Measurements from ENCODE around the gene OOSP3.
"Not testable (repeated sequence)": the region's sequence is repeated elsewhere in the genome, so short reads cannot be mapped to it uniquely, and the experiment has no call there.

OOSP3 gene

DNA sequence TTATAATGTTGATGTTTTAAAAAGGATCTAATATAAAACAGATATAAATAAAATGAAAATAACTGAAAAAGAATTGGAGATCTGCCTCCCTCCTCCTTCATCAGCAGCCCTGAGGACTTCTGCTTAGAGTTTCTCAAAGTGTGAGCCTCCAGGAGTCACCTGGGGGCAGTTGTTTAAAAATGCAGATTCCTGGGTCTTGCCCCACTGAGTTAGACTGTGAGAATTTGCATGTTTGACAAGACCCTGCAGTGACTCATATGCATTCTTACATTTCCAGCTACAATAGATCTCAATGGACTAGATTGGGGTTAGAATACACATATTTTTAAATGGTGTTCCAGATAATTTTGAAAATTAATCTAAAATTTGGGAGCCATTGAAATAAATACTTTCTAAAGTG lies 798 bp upstream of the OOSP3 start:
- DNase-seq, result no peak

DNA sequence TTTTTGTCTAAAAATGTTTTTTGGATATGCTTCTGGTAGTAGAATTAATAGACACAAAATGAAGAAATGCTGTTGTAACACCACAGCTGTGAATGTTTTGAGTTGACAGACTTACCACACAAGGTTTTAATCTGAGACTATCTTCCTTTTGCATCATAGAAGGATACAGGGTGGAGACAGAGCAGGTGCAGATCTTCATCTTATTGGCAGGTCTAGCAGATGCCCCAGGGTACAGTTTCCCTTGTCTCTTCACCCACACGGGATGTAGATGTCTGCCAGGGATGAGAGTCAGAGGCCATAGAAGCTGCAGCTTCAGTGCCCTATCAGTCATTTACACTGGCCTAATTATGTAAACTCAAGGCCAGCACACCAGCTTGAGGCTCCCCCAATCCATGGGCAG lies 985 bp downstream of the OOSP3 start:
- no peak for DNase-seq

GRCh38 chr11:59883597-59883996 lies 5.0 kb downstream of the OOSP3 start:
- DNase-seq, result no peak

DNA sequence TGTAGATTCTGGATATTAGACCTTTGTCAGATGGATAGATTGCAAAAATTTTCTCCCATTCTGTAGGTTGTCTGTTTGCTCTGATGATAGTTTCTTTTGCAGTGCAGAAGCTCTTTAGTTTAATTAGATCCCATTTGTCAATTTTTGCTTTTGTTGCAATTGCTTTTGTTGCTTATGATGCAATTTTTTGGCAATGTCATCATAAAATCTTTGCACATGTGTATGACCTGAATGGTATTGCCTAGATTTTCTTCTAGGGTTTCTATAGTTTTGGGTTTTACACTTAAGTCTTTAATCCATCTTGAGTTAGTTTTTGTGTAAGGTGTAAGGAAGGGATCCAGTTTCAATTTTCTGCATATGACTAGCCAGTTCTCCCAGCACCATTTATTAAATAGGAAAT lies 8.6 kb downstream of the OOSP3 start:
- not testable (repeated sequence) for DNase-seq

GRCh38 chr11:59891781-59892181 lies 13.2 kb downstream of the OOSP3 start:
- no peak for DNase-seq

DNA sequence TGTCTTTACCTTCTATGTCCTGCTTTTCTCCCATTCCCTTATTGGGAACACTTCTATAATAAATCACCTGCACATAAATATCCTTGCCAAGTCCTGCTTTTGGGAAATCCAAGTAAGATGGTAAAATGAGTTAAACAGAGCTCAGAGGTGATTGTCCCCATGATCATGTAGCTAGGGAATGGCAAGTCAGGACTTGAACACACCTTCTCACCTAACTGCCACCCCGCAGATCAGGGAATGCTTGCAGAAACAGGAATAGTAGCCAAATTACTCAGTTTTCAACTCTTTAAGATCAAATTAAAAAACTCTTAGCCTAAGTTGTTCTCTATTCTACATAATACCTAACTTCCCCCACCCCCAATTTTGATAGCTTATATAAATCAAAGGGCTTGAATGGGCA lies 16.0 kb downstream of the OOSP3 start:
- DNase-seq, result no peak

DNA sequence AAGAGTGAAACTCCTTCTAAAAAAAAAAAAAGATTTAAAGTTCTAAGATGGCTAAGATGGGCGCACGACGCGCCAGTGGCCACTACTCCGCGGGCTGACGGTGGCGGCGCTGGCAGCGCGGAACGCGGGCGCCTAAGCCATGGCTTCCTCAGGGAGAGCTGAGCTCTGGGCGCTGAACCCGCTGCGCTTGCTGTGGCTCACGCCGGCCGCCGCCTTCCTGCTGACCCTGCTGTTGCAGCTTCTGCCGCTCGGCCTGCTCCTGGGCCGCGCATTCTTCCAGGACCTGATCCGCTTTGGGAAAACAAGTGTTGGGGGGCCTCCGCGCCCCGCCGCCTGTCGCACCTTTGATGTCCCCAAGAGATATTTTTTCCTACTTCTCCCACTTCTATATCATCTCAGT lies 19.5 kb downstream of the OOSP3 start:
- DNase-seq, result no peak

DNA sequence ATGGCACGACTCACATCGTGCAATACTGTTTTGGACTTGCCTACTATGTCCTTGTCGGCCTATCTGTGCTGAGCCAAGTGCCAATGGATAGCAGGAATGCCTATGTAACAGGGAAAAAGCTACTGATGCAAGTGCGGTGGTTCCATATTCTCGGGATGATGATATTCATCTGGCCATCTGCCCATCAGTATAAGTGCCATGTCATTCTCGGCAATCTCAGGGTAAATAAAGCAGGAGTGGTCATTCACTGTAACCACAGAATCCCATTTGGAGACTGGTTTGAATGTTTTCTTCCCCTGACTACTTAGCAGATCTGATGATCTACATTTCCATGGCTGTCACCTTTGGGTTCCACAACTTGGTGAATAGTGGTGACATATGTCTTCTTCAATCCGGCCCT lies 20.1 kb downstream of the OOSP3 start:
- DNase-seq, result no peak

GRCh38 chr11:59899532-59899931 lies 20.9 kb downstream of the OOSP3 start:
- no peak for DNase-seq

GRCh38 chr11:59900366-59901126 lies 22.0 kb downstream of the OOSP3 start:
- DNase-seq, result no peak

GRCh38 chr11:59901306-59901705 lies 22.7 kb downstream of the OOSP3 start:
- DNase-seq, result no peak

DNA sequence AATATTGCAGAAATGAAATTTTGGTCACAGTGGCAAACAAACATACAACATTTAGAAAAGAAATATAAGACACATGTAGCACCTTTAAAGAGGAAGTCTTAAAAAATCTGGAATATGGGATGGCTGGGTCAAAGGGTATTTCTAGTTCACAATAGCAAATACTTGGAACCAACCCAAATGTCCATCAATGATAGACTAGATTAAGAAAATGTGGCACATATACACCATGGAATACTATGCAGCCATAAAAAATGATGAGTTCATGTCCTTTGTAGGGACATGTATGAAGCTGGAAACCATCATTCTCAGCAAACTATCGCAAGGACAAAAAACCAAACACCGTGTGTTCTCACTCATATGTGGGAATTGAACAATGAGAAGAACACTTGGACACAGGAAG lies 25.0 kb downstream of the OOSP3 start:
- DNase-seq, result not testable (repeated sequence)

DNA sequence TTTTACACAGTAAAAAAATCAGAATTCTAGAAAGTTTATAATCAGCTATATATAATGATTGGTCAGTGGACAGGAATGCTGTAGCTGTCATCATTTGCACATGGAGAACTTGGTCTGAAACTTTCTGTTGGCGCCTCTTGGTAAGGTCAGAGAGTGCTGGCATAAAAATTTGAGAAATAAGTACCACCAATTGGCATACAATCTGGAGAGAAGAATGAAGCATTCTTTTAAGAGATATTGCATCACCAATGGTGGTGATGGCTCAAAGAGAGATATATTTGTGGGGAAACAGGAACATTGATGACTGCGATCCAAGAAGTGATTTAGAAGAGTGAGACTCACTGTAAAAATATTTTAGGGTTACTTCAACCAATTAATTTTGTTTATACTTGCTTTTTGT lies 39.9 kb downstream of the OOSP3 start:
- DNase-seq, result no peak

DNA sequence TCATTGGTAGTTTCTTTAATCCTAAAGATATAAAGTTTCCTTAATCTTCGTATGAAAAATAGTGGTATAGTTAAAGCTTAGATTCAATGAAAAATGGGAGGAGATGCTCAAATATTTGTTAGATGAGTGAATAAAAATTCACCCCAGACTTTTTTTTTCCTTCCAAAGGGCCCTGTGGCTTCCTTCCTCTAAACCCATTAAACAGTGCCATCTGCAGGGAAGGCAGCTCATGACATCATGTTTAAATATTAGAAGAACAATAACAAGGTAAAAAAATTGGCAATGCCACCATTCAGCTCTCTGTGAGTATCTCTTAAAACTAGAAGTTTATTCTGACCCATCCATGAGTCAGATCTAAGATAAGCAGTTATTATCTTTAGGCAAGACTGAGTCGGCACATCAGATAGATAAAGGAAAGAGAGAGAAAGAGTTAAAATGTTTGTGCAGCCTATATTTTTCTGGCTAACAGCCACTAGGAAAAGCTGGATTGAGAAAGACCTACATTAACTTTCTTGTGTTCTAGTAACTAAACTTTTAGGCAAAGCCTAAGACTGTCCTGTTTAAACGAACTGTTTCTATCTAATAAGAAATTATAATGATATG lies 40.5 kb downstream of the OOSP3 start:
- DNase-seq, result peak; percentile 5

DNA sequence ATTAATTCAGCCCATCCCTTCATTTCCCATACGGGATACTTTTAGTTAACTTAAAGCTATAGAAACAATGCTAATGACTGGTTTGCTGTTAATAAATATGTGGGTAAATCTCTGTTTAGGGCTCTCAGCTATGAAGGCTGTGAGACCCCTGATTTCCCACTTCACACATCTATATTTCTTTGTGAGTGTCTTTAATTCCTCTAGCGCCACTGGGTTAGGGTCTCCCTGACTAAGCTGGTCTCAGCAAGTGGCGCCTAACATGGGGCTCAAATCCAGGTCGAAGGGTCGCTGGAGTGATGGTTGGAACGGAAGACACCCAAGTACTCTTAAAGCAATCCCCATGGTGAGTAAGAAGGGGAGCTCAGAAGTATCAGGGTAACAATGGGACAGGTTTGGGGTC lies 45.2 kb downstream of the OOSP3 start:
- DNase-seq, result peak; percentile 3

DNA sequence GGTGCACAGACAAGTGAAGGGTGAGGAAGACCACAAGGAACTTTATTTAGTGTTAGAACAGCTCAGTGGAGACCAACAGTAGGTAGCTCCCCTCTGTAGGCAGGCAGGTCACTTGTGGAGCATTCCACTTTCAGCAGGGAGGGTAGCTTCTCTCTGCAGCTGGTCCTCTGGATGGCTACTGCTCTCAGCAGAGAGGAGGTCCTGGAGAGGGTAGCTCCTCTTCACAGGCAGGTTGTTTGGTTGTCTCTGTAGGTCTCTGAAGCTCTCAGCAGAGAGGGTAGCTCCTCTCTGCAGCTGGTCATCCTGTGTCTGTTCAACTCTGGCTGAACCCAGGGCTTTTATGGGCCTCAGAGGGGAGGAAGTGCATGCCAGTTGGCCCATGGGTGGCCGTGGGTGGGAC lies 53.1 kb downstream of the OOSP3 start:
- DNase-seq, result no peak

DNA sequence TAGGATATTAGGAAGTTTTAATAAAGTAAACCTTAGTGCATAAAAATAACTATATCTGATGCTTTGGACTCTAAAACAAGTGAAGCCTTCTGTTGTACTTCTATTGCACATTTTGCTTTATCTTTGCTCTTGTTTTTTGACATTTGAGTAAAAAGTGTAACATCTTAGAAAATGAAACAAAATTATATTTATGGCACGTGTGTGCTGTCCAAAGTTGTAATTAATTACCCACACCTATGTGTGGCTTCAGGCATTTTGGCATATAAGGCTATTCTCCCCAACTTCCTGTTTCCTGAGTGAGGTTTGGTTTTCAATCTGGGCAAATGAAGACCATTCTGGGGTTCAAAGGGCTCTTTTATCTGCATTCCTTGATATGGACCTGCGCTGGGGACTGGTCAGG lies 59.5 kb downstream of the OOSP3 start, which contains the start of gene OOSP1:
Gene OOSP1 (plus strand): TSS at position 301 of the 400 bp plus-strand sequence. CDS start 23 bp downstream, at position 324.
- DNase-seq, result no peak

DNA sequence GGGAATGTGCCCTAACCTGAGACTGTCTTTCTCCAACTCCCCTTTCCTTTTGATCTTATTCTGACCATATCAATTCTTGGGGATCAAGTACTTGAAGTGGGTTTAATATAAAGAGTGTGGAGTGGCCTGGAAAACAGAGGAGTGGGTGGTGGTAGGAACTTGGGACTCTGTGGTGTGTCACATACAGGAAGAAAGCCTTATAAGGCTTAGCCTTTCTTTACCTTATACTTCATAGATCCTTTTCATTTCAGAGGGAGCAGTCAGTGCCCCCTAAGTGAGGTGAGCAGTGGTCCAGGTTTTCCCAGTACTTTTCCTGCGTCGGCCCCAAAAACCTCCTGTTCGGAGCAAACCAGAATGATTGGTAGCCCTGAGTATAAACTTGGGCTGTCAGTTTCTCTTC lies 60.1 kb downstream of the OOSP3 start:
- DNase-seq, result no peak

DNA sequence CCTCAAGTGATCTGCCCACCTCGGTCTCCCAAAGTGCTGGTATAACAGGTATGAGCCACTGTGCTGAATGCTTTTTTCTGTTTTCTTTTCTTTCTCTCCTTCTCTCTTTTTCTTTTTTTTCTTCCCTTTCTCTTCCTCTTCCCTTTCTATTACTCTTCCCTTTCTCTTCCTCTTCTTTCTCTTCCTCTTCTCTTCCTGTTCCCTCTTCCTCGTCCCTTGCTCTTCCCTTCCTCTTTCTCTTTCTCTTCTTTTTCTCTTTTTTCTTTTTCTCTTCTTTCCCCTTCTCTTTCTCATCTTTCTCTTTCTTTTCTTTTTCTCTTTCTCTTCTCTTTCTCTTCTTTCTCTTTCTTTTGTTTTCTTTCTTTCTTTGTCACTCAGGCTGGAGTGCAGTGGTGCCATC lies 60.9 kb downstream of the OOSP3 start:
- no peak for DNase-seq

DNA sequence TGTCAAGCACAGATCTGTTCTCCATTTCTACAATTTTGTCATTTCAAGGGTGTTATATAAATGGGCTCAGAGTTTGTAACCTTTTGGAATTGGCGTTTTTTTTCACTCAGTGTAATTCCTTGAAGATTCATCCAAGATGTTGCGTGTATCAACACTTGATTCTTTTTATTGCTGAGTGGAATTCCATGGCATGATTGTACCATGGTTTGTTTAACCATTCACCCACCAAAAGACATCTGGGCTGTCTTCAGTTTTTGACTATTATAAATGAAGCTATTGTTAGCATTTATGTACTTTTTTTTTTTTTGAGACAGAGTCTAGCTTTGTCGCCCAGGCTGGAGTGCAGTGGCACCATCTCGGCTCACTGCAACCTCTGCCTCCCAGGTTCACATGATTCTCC lies 62.5 kb downstream of the OOSP3 start:
- no peak for DNase-seq

GRCh38 chr11:59943997-59944714 lies 65.6 kb downstream of the OOSP3 start:
- no peak for DNase-seq

GRCh38 chr11:59944720-59945119 lies 66.1 kb downstream of the OOSP3 start:
- DNase-seq, result no peak

All from fibroblast of skin of right biceps (primary cell).